ENCODE data around the gene TRIM54. TPM values are rescaled to one million over a fixed set of nuclear protein-coding genes. Genes with fewer than 3 reads are reported as not detected.

TRIM54 gene
- polyA plus RNA-seq, 3 donors = not detected

DNA sequence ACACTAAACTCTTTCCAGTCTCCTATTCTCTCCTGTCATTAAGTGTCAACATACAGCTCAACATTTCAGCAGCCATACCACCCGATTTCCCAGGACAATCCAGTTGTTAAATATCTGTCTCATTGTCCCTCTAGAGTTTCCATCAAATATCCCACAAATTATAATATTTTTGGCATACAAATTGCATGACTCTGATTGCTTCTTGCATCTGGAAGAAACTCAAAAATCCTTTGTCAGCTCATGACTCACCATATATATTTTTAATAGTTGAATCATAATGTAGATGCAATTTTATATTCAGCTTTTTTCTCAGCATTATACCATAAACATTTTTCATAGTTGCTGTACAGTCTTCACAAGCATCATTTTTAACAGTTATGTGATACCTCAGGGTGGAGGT, 26.6 kb upstream of the TRIM54 start:
- H3K79me2 ChIP-seq (ENCODE audit: insufficient read depth, low read length) = no peaks in the 10 kb centered on the region
- no peak overlapping the region for H2AFZ ChIP-seq (ENCODE audit: insufficient read depth, low read depth, low read length, poor library complexity, severe bottlenecking)
- no peak overlapping the region for H3K9ac ChIP-seq (ENCODE audit: insufficient read depth, low read length, poor library complexity, severe bottlenecking)
- DNase-seq = no peak
- Mint-ChIP-seq H3K36me3 (peaks cover 0 to 2% of the 10 kb centered on the region in 2 donors), H3K4me3 (no peak overlapping the region), H3K27ac (no peak overlapping the region), H3K9me3 (peaks cover 0 to under 1% (median 0%) of the 10 kb centered on the region in 7 donors), H3K27me3 (ENCODE audit: low read depth in 3 of 3) (peaks cover 33 to 55% (median 43%) of the 10 kb centered on the region in 3 donors), H3K4me1 (no peaks in the 10 kb centered on the region)
- no peaks in the 10 kb centered on the region for H4K20me1 ChIP-seq (ENCODE audit: insufficient read depth, low read length)
- H3K27ac ChIP-seq (ENCODE audit: low read depth in 1 of 2, low read length in 2 of 2) = no peak overlapping the region
- intact Hi-C loops (cut with micrococcal nuclease) = no loop called here
- peaks cover 0 to 2% of the 10 kb centered on the region in 2 donors for H3K9me3 ChIP-seq (replicated peaks in 1 of 2; ENCODE audit: control insufficient read depth in 1 of 2, insufficient read depth in 1 of 2, low read length in 2 of 2)
- H3K4me3 ChIP-seq (replicated peaks in 1 of 3; ENCODE audit: low read depth in 2 of 3, low read length in 3 of 3) = no peak overlapping the region
- 50% methylated on average over 1 of the region's 1 CpG for WGBS (ENCODE audit: insufficient coverage)
- no peak overlapping the region for H3K4me2 ChIP-seq (replicated peaks; ENCODE audit: extremely low read depth, low read length, poor library complexity, severe bottlenecking)
- TF ChIP-seq, protein P1, sequence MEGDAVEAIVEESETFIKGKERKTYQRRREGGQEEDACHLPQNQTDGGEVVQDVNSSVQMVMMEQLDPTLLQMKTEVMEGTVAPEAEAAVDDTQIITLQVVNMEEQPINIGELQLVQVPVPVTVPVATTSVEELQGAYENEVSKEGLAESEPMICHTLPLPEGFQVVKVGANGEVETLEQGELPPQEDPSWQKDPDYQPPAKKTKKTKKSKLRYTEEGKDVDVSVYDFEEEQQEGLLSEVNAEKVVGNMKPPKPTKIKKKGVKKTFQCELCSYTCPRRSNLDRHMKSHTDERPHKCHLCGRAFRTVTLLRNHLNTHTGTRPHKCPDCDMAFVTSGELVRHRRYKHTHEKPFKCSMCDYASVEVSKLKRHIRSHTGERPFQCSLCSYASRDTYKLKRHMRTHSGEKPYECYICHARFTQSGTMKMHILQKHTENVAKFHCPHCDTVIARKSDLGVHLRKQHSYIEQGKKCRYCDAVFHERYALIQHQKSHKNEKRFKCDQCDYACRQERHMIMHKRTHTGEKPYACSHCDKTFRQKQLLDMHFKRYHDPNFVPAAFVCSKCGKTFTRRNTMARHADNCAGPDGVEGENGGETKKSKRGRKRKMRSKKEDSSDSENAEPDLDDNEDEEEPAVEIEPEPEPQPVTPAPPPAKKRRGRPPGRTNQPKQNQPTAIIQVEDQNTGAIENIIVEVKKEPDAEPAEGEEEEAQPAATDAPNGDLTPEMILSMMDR (IDR thresholded peaks at IDR 0.05) = no peak
- no peaks in the 10 kb centered on the region for H3K36me3 ChIP-seq (replicated peaks in 1 of 2; ENCODE audit: control insufficient read depth in 1 of 2, insufficient read depth in 2 of 2, low read length in 2 of 2)
- H3K4me1 ChIP-seq (ENCODE audit: control insufficient read depth in 1 of 2, insufficient read depth in 2 of 2, low read length in 2 of 2) = no peaks in the 10 kb centered on the region
- H3K27me3 ChIP-seq (ENCODE audit: control insufficient read depth in 2 of 2, insufficient read depth in 2 of 2, low read length in 2 of 2) = peaks cover 10 to 28% of the 10 kb centered on the region in 2 donors

DNA sequence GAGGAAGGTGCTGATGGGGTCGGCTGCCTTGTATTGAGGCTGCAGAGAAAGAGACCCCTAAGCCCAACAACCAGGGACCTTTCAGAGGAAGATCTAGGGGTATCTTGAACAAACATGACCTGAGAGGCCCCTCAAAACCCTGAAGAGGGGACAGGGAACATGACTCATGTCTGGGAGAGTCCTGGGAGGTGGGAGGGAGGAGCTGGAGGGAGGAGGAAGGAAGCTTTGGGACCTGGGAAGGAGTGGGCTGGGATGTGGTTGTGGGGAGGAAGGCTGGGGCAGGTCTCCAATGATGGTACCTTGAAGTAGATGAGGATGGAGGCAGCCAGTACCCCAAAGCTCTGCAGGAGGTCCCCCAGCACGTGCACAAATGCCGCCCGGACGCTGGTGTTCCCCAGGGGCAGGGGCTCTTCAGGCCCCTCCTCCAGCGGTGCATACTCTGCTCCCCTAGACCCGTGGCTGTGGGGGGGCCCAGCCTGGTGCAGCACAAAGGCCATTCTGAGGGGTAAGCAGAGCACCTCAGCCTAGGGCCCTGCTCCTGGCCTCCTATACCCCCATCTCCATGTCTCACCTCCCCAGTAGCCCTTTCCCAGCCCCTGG, 25.3 kb upstream of the TRIM54 start:
- Mint-ChIP-seq H3K4me1 (peaks cover 5% of the 10 kb centered on the region), H3K4me3 (no peak overlapping the region), H3K9me3 (peaks cover 0 to 6% (median 4%) of the 10 kb centered on the region in 7 donors), H3K36me3 (peaks cover 0 to 12% of the 10 kb centered on the region in 2 donors), H3K27me3 (ENCODE audit: low read depth in 3 of 3) (peaks cover 39 to 60% (median 48%) of the 10 kb centered on the region in 3 donors), H3K27ac (no peak overlapping the region)
- no peak overlapping the region for H3K27ac ChIP-seq (ENCODE audit: low read depth in 1 of 2, low read length in 2 of 2)
- no peaks in the 10 kb centered on the region for H3K36me3 ChIP-seq (replicated peaks in 1 of 2; ENCODE audit: control insufficient read depth in 1 of 2, insufficient read depth in 2 of 2, low read length in 2 of 2)
- DNase-seq = no peak
- H3K79me2 ChIP-seq (ENCODE audit: insufficient read depth, low read length) = no peaks in the 10 kb centered on the region
- peaks cover 23 to 39% of the 10 kb centered on the region in 2 donors for H3K27me3 ChIP-seq (ENCODE audit: control insufficient read depth in 2 of 2, insufficient read depth in 2 of 2, low read length in 2 of 2)
- H3K4me2 ChIP-seq (replicated peaks; ENCODE audit: extremely low read depth, low read length, poor library complexity, severe bottlenecking) = no peak overlapping the region
- H4K20me1 ChIP-seq (ENCODE audit: insufficient read depth, low read length) = no peaks in the 10 kb centered on the region
- intact Hi-C loops (cut with micrococcal nuclease) = no loop called here
- no peak overlapping the region for H3K4me3 ChIP-seq (replicated peaks in 1 of 3; ENCODE audit: low read depth in 2 of 3, low read length in 3 of 3)
- H3K9me3 ChIP-seq (replicated peaks in 1 of 2; ENCODE audit: control insufficient read depth in 1 of 2, insufficient read depth in 1 of 2, low read length in 2 of 2) = peaks cover 0 to 12% of the 10 kb centered on the region in 2 donors
- WGBS (ENCODE audit: insufficient coverage) = 84% methylated on average over 3 of the region's 7 CpGs
- H3K4me1 ChIP-seq (ENCODE audit: control insufficient read depth in 1 of 2, insufficient read depth in 2 of 2, low read length in 2 of 2) = peaks cover 0 to 3% of the 10 kb centered on the region in 2 donors
- TF ChIP-seq, protein P1 (IDR thresholded peaks at IDR 0.05) = no peak
- H2AFZ ChIP-seq (ENCODE audit: insufficient read depth, low read depth, low read length, poor library complexity, severe bottlenecking) = no peak overlapping the region
- H3K9ac ChIP-seq (ENCODE audit: insufficient read depth, low read length, poor library complexity, severe bottlenecking) = no peak overlapping the region

All from CD14-positive monocyte (primary cell).